Neuron (in vitro differentiated cells): ENCODE data around the gene DSCAM.

ENCODE experiments used
- H2AFZ ChIP-seq: one replicate; pipeline ENCODE4 v1.6.1; 2013; ENCODE audit warnings: low read depth, mild to moderate bottlenecking, inconsistent platforms, low read length, moderate library complexity
- H3K27me3 ChIP-seq: one replicate; pipeline ENCODE4 v1.6.1; 2013; ENCODE audit warnings: low read length; ENCODE audit not compliant: insufficient read depth
- H3K36me3 ChIP-seq: one replicate; pipeline ENCODE4 v1.6.1; 2013; ENCODE audit warnings: low read length; ENCODE audit not compliant: insufficient read depth
- H3K4me1 ChIP-seq: one replicate; pipeline ENCODE4 v1.6.1; 2013; ENCODE audit warnings: low read length; ENCODE audit not compliant: insufficient read depth
- H3K4me3 ChIP-seq: 2 replicates; pipeline ENCODE4 v1.5.1; 2013; ENCODE audit warnings: mild to moderate bottlenecking, low read length, moderate library complexity
- H3K9me3 ChIP-seq: one replicate; pipeline ENCODE4 v1.6.1; 2013; ENCODE audit warnings: low read length

Gene DSCAM

DNA sequence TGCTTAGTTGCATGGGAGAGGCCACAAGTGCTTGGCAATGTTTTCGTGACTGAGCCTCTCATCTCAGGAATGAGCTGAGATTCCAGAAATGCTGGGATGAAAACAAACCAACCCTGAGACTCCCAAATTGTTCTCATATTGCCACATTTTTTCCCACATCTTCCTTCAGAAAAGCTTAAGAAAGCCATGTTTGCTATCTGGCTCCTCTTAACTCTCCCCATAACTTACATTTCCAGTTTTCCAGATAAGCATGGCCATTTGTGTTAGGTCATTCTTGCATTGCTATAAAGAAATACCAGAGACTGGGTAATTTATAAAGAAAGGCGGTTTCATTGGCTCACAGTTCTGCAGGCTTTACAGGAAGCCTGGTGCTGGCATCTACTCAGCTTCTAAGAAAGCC, 17.2 kb downstream of the DSCAM start:
- Histone ChIP-seq H3K36me3 (no peaks in the 10 kb centered on the region), H3K9me3 (no peaks in the 10 kb centered on the region), H3K4me1 (no peaks in the 10 kb centered on the region), H2AFZ (no peak overlapping the region), H3K27me3 (no peaks in the 10 kb centered on the region), H3K4me3 (no peak overlapping the region)

- no peaks in the 10 kb centered on the region for H3K27me3 ChIP-seq
- H2AFZ ChIP-seq: no peak overlapping the region
- H3K4me3 ChIP-seq: no peak overlapping the region
- no peaks in the 10 kb centered on the region for H3K36me3 ChIP-seq
- H3K9me3 ChIP-seq: no peaks in the 10 kb centered on the region
- H3K4me1 ChIP-seq: no peaks in the 10 kb centered on the region
Measured at GRCh38 chr21:40829308-40829707, 17.6 kb downstream of the DSCAM start.

DNA sequence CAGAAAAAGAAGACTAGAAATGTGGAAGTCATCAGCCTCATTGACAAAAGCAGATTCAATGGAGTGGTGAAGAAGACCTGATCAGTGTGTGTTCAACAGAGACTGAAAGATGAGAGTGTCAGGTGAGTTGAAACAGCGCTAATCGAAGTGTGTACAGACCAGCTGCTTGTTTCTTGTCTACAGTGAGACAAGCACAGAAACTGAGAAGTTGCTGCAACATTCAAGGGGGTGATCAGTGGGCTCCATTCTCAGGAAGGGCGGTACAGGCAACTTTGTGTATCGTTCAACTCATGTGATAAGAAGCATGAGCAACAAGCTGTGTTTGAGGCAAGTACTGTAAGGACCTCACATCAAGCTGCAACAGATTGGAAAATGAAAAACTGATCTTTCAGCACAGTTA, 19.4 kb downstream of the DSCAM start:
- no peak overlapping the region for H3K4me3 ChIP-seq
- no peak overlapping the region for H2AFZ ChIP-seq
- H3K27me3 ChIP-seq: no peaks in the 10 kb centered on the region
- H3K36me3 ChIP-seq: no peaks in the 10 kb centered on the region
- H3K9me3 ChIP-seq: no peaks in the 10 kb centered on the region
- H3K4me1 ChIP-seq: no peaks in the 10 kb centered on the region

GRCh38 chr21:40819071-40819900, 27.7 kb downstream of the DSCAM start:
- H2AFZ ChIP-seq: no peak overlapping the region
- H3K4me3 ChIP-seq: no peak overlapping the region
- H3K27me3 ChIP-seq: no peaks in the 10 kb centered on the region
- H3K9me3 ChIP-seq: no peaks in the 10 kb centered on the region
- H3K4me1 ChIP-seq: no peaks in the 10 kb centered on the region
- H3K36me3 ChIP-seq: no peaks in the 10 kb centered on the region

- no peak overlapping the region for H3K4me3 ChIP-seq
- no peaks in the 10 kb centered on the region for H3K36me3 ChIP-seq
Measured at GRCh38 chr21:40813918-40814317, 33.0 kb downstream of the DSCAM start.

DNA sequence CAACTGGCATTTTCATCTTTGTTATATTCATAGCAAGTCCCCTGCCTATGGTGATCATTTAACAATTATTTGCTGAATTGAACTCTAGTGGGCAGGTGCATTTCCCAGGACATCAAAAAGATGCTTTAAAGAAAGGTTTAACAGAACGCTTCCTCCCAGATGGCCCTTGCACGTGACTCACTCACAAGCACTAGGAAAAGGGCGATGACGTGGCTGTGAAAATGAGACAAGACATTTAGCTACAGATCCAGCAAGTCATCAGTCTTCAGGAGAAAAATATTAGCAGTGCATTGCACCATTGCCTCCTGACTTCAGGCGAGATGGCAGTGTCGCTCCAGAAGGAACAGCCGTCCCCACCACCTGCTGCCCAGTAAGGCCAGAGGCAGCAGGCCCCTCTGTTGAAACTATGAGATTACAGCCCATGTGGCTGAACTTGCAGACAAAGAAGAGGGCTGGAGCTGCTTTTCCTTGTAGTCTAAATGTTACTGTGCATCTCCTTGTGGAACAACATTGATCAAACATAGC, 37.2 kb downstream of the DSCAM start:
- H3K36me3 ChIP-seq: no peaks in the 10 kb centered on the region
- H3K27me3 ChIP-seq: no peaks in the 10 kb centered on the region
- H3K9me3 ChIP-seq: no peaks in the 10 kb centered on the region
- no peak overlapping the region for H2AFZ ChIP-seq
- H3K4me1 ChIP-seq: no peaks in the 10 kb centered on the region
- no peak overlapping the region for H3K4me3 ChIP-seq

More at GRCh38 chr21:40813918-40814317, 33.0 kb downstream of the DSCAM start:
- no peaks in the 10 kb centered on the region for H3K9me3 ChIP-seq
- H2AFZ ChIP-seq: no peak overlapping the region
- no peaks in the 10 kb centered on the region for H3K27me3 ChIP-seq
- H3K4me1 ChIP-seq: no peaks in the 10 kb centered on the region

DNA sequence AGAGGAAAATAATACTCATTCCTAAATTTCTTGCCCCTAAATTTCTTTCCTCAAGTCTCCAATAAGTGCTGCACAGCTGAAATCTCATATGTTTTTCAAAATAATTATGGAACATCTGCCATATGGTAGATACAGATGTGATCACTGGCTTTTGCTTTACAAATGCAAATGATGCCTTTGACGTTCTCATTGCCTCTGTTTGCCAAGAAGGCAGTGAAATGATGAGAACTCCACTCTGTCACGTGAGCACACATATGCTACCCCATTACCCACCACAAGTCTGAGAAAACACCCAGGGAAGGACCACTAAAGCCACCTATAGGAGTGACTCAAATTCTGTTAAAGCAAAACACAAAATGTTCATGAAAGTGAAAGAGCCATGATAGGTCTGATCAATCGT, 43.9 kb downstream of the DSCAM start:
- Histone ChIP-seq H2AFZ (no peak overlapping the region), H3K36me3 (no peaks in the 10 kb centered on the region), H3K9me3 (no peaks in the 10 kb centered on the region), H3K27me3 (no peaks in the 10 kb centered on the region), H3K4me3 (no peak overlapping the region), H3K4me1 (no peaks in the 10 kb centered on the region)

GRCh38 chr21:40800126-40800525, 46.8 kb downstream of the DSCAM start:
- H3K4me1 ChIP-seq: no peaks in the 10 kb centered on the region
- H3K36me3 ChIP-seq: no peaks in the 10 kb centered on the region
- H3K27me3 ChIP-seq: no peaks in the 10 kb centered on the region
- H2AFZ ChIP-seq: no peak overlapping the region
- no peak overlapping the region for H3K4me3 ChIP-seq
- no peaks in the 10 kb centered on the region for H3K9me3 ChIP-seq

DNA sequence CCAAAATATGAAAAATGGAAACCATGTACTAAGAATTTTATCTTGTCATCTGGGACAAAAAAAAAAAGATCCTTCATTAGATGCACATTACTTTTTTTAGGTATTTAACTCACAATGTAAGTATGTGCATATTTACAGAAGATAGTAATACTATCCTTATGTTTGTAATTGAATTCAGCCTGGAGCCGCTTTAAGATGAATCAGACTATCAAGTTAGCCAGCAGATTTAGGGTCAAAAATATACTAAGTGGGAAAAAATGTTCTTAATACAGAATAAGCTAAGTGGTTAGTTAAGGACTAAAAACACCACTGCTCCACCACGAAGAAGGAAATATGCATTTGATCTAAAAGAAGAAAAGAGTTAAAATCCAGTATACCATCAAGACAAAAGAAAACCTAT, 49.1 kb downstream of the DSCAM start:
- H3K9me3 ChIP-seq: no peaks in the 10 kb centered on the region
- no peaks in the 10 kb centered on the region for H3K36me3 ChIP-seq
- no peak overlapping the region for H2AFZ ChIP-seq

GRCh38 chr21:40797410-40797809, 49.5 kb downstream of the DSCAM start:
- Histone ChIP-seq H3K36me3 (no peaks in the 10 kb centered on the region), H3K9me3 (no peaks in the 10 kb centered on the region), H3K27me3 (no peaks in the 10 kb centered on the region), H2AFZ (no peak overlapping the region), H3K4me1 (no peaks in the 10 kb centered on the region), H3K4me3 (no peak overlapping the region)

More for the DNA sequence above, 49.1 kb downstream of the DSCAM start:
- Histone ChIP-seq H3K27me3 (no peaks in the 10 kb centered on the region), H3K4me1 (no peaks in the 10 kb centered on the region), H3K4me3 (no peak overlapping the region)

DNA sequence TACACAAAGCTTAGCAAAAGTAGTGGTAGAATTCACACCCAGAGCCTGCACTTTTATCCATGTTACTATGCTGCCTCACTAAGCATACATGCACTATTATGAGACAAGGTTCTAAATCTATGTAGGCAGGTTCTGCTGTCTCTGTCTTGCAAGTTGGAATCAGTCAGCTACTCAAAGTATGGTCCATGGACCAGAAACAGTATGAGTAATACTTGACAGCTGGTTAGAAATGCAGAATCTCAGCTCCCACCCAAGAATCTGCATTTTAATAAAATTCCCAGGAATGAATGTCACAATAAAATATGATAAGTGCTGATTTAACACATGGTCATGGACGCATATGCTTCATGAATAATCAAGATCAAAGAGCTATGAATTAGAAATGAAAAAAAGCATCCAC, 50.5 kb downstream of the DSCAM start:
- H2AFZ ChIP-seq: no peak overlapping the region
- no peaks in the 10 kb centered on the region for H3K36me3 ChIP-seq
- no peaks in the 10 kb centered on the region for H3K27me3 ChIP-seq

GRCh38 chr21:40795313-40795712, 51.6 kb downstream of the DSCAM start:
- no peaks in the 10 kb centered on the region for H3K36me3 ChIP-seq
- no peak overlapping the region for H3K4me3 ChIP-seq
- H3K4me1 ChIP-seq: no peaks in the 10 kb centered on the region
- H3K27me3 ChIP-seq: no peaks in the 10 kb centered on the region
- H3K9me3 ChIP-seq: no peaks in the 10 kb centered on the region
- H2AFZ ChIP-seq: no peak overlapping the region

More for the DNA sequence above, 50.5 kb downstream of the DSCAM start:
- no peaks in the 10 kb centered on the region for H3K9me3 ChIP-seq
- H3K4me3 ChIP-seq: no peak overlapping the region
- H3K4me1 ChIP-seq: no peaks in the 10 kb centered on the region

DNA sequence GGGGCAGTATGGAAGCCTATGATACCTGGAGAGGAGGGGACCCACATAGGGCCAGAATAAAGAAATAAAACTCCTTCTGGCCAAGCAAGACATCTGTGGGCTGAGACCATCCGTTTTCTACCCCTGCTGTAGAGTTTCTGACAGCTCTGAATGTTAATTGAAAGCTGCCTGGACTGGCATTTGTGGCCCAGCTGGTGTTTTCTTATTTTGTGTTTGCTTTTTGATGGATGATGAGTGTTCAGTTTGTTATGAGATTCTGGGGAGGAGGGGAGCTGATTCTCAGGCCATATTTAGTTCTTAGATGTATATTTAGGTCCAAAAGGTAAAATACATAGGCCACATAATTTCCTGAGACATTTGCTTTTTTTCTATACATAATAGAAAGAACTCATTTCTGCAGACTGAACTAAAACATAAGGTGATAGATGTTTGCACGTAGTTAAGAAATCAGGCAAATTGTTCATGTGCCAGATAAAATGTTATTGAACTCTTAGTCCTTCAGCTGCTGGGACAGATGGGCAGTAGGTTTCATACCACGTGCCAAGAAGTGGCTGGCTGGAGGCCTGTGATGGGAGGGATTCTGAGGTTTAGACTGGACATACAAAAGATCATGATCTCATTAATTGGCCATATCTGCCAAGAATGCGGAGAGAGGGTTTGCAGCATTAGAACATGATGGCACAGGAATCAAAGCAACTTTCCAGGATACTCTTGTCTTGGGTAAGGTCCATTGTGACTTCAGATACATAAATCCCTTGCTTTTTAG, 54.1 kb downstream of the DSCAM start:
- Histone ChIP-seq H3K4me3 (no peak overlapping the region), H3K9me3 (no peaks in the 10 kb centered on the region), H3K4me1 (no peaks in the 10 kb centered on the region), H3K27me3 (no peaks in the 10 kb centered on the region), H3K36me3 (no peaks in the 10 kb centered on the region), H2AFZ (no peak overlapping the region)
